Natural killer cell (primary cell): ENCODE results near the gene FBXW12. TPM values are rescaled to one million over a fixed set of nuclear protein-coding genes. Genes with fewer than 3 reads are reported as not detected.
"Not testable (repeated sequence)": the region's sequence is repeated elsewhere in the genome, so short reads cannot be mapped to it uniquely, and the experiment has no call there.

Experiments used
- ATAC-seq, 3 donors: fragments of 150-1000 bp in 2 of 3; fragments of 200-7000 bp in 1 of 3; cut with Tn5 transposase; 1 replicate in 1 of 3; 2 replicates in 2 of 3; pipeline ENCODE4 v1.10.0; 2021; ENCODE audit warnings: mild to moderate bottlenecking in 2 of 3, moderate library complexity in 2 of 3
- DNase-seq, 2 donors: peaks; one replicate each; pipeline versions ENCODE4 v3.0.0 to v3.0.0-alpha.2; 2013 to 2021; ENCODE audit warnings: mixed read lengths in 1 of 2
- H3K27ac ChIP-seq: one replicate; pipeline ENCODE4 v1.5.1; 2013; ENCODE audit warnings: mild to moderate bottlenecking, low read length
- H3K27me3 ChIP-seq: one replicate; pipeline ENCODE4 v1.6.1; 2013; ENCODE audit warnings: low read length; ENCODE audit not compliant: control insufficient read depth, insufficient read depth
- H3K36me3 ChIP-seq: one replicate; pipeline ENCODE4 v1.6.1; 2013; ENCODE audit warnings: low read length; ENCODE audit not compliant: control insufficient read depth, insufficient read depth
- H3K4me1 ChIP-seq: one replicate; pipeline ENCODE4 v1.6.1; 2013; ENCODE audit warnings: low read length; ENCODE audit not compliant: control insufficient read depth, insufficient read depth
- H3K4me3 ChIP-seq: one replicate; pipeline ENCODE4 v1.5.1; 2013; ENCODE audit warnings: low read length
- H3K9me3 ChIP-seq: one replicate; pipeline ENCODE4 v1.6.1; 2013; ENCODE audit warnings: low read length; ENCODE audit not compliant: control insufficient read depth, insufficient read depth
- H3K27ac Mint-ChIP-seq, 2 donors: one replicate each; pipeline ENCODE4 v1.8.0; 2022; ENCODE audit warnings: mild to moderate bottlenecking in 2 of 2, mixed read lengths in 2 of 2, moderate library complexity in 1 of 2
- H3K27me3 Mint-ChIP-seq, 2 donors: one replicate each; pipeline ENCODE4 v1.8.0; 2022; ENCODE audit warnings: low read depth in 2 of 2, mixed read lengths in 2 of 2
- H3K36me3 Mint-ChIP-seq: one replicate; pipeline ENCODE4 v1.8.0; 2022; ENCODE audit warnings: mixed read lengths
- H3K4me1 Mint-ChIP-seq, 2 donors: one replicate each; pipeline ENCODE4 v1.8.0; 2022; ENCODE audit warnings: mixed read lengths in 2 of 2
- H3K4me3 Mint-ChIP-seq: one replicate; pipeline ENCODE4 v1.8.0; 2022; ENCODE audit warnings: mild to moderate bottlenecking, moderate library complexity, mixed read lengths
- H3K9me3 Mint-ChIP-seq, 2 donors: one replicate each; pipeline ENCODE4 v1.8.0; 2022; ENCODE audit warnings: mixed read lengths in 2 of 2
- CTCF ChIP-seq: fragments of 200-600 bp; IDR thresholded peaks from one replicate; pipeline ENCODE4 v1.8.0; 2022; ENCODE audit warnings: antibody characterized with exemption
- WGBS: methylation state at CpG from one replicate; pipeline ENCODE4 v1.1.7; 2013; ENCODE audit warnings: missing lambda C conversion rate; ENCODE audit not compliant: insufficient coverage; 5-methylcytosine and 5-hydroxymethylcytosine counted together
- intact Hi-C: fragments of 100-400 bp; cut with micrococcal nuclease; formaldehyde crosslinking; loops from one replicate; pipeline ENCODE4 v1.14.2; 2022
- total RNA-seq, 4 donors: library from RNA; stranded (reverse); fragments of 120-200 nt in 1 of 4; gene quantifications; one replicate each; pipeline versions ENCODE4 v1.2.3 to v1.2.4, GENCODE V29; 2013 to 2022

Gene FBXW12
- total RNA-seq, 3 donors from 2014 or later (not counting 1 experiment from before 2014, with no cell fraction given): 0.25 TPM; not detected in 2

DNA sequence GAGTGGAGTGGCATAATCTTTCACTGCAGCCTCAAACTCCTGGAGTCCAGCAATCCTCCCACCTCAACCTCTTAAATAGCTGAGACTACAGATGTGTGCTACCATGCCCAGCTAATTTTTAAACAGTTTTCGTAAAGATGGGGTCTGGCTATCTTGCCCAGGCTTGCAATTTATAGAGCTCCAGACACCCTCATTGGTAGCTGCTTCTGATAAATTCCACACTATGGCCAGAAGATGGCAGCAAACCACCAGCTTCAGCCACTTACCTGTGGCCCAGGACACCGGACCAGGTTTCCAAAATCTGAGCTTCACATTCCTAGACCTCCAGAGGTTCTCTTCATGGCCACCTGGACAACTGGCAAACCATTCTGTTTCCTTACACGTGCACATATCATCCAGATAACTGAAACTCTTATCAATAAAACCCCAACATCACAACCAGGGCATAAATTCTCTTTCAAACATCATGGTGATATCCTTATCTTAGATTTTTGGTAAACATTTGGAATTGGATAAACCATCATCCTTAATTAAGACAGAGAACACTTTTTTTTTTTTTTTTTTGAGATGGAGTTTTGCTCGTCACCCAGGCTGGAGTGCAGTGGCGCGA, 28.9 kb downstream of the FBXW12 start:
- H3K27ac ChIP-seq: no peak overlapping the region
- H3K4me1 ChIP-seq: no peaks in the 10 kb centered on the region
- peak; percentile 89 for TF ChIP-seq CTCF
- 63% methylated on average over 6 of the region's 6 CpGs for WGBS
- Mint-ChIP-seq H3K4me1 (no peaks in the 10 kb centered on the region), H3K4me3 (no peak overlapping the region), H3K9me3 (no peaks in the 10 kb centered on the region), H3K36me3 (no peaks in the 10 kb centered on the region), H3K27me3 (peaks cover 5 to 6% of the 10 kb centered on the region in 2 donors), H3K27ac (no peak overlapping the region)
- H3K4me3 ChIP-seq: no peak overlapping the region
- no peaks in the 10 kb centered on the region for H3K27me3 ChIP-seq
- ATAC-seq (peak; percentile 74 to 94 (median 93)), DNase-seq (peak; percentile 53 to 91)
- no peaks in the 10 kb centered on the region for H3K9me3 ChIP-seq
- no peaks in the 10 kb centered on the region for H3K36me3 ChIP-seq
- intact Hi-C loops: loop anchor here (1.0 to 2.0 kb wide), 5 partner anchors 35 to 210 kb away; no protein-coding TSS in a partner anchor

DNA sequence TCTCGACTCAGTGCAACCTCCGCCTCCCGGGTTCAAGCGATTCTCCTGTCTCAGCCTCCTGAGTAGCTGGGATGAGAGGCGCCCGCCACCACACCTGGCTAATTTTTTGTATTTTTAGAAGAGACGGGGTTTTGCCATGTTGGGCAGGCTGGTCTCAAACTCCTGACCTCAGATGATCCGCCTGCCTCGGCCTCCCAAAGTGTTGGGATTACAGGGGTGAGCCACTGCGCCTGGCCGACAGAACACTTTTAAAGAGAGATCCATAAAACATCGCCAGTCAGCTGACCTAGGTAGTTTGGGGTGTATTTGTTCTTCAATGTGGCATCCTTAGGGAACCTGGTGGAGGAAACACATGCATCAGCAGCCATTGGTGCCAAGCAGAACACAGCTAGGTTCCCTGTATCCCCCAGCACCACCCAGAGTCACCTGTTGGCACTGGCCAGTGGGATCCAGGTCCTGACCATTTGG, 29.4 kb downstream of the FBXW12 start:
- ATAC-seq, H3K4me3 Mint-ChIP-seq, H3K27me3 Mint-ChIP-seq, H3K27ac Mint-ChIP-seq, H3K36me3 Mint-ChIP-seq, H3K9me3 ChIP-seq, H3K9me3 Mint-ChIP-seq, H3K36me3 ChIP-seq, H3K27ac ChIP-seq, H3K27me3 ChIP-seq, H3K4me1 ChIP-seq, H3K4me3 ChIP-seq, H3K4me1 Mint-ChIP-seq: not testable (repeated sequence)
- DNase-seq: peak in 1 of 2 donors; percentile 10
- intact Hi-C loops: loop anchor here (1.0 to 2.0 kb wide), 5 partner anchors 35 to 209 kb away; no protein-coding TSS in a partner anchor
- WGBS: 92% methylated on average over 12 of the region's 12 CpGs

GRCh38 chr3:48402281-48402732, 30.3 kb downstream of the FBXW12 start:
- no peak overlapping the region for H3K4me3 ChIP-seq
- no peaks in the 10 kb centered on the region for H3K9me3 ChIP-seq
- no peaks in the 10 kb centered on the region for H3K36me3 ChIP-seq
- H3K4me1 ChIP-seq: no peaks in the 10 kb centered on the region
- H3K4me1 Mint-ChIP-seq: no peaks in the 10 kb centered on the region
- ATAC-seq (no peak), DNase-seq (peak in 1 of 2 donors; percentile 7)
- WGBS: 73% methylated on average over 8 of the region's 8 CpGs
- no peaks in the 10 kb centered on the region for H3K36me3 Mint-ChIP-seq
- H3K27me3 Mint-ChIP-seq: peaks cover 3 to 6% of the 10 kb centered on the region in 2 donors
- H3K27ac Mint-ChIP-seq: no peak overlapping the region
- TF ChIP-seq CTCF: no peak
- H3K27me3 ChIP-seq: no peaks in the 10 kb centered on the region
- H3K27ac ChIP-seq: no peak overlapping the region
- no peaks in the 10 kb centered on the region for H3K9me3 Mint-ChIP-seq
- no peak overlapping the region for H3K4me3 Mint-ChIP-seq
- intact Hi-C loops: no loop called here

- no peak for TF ChIP-seq CTCF
- H3K27me3 Mint-ChIP-seq: peaks cover 0 to 6% of the 10 kb centered on the region in 2 donors
- H3K4me3 ChIP-seq: no peak overlapping the region
- DNase-seq: peak in 1 of 2 donors; percentile 4
- H3K36me3 ChIP-seq: no peaks in the 10 kb centered on the region
- H3K27ac ChIP-seq: no peak overlapping the region
- no peak overlapping the region for H3K27ac Mint-ChIP-seq
- ATAC-seq: no peak
- no peak overlapping the region for H3K4me3 Mint-ChIP-seq
- H3K36me3 Mint-ChIP-seq: no peaks in the 10 kb centered on the region
- H3K27me3 ChIP-seq: no peaks in the 10 kb centered on the region
- WGBS: 71% methylated on average over 3 of the region's 3 CpGs
- intact Hi-C loops: no loop called here
- H3K9me3 Mint-ChIP-seq: no peaks in the 10 kb centered on the region
- no peaks in the 10 kb centered on the region for H3K9me3 ChIP-seq
- no peaks in the 10 kb centered on the region for H3K4me1 Mint-ChIP-seq
- H3K4me1 ChIP-seq: no peaks in the 10 kb centered on the region
These were observed 30.9 kb downstream of the FBXW12 start for GRCh38 chr3:48402907-48403306.
